PFSK-1 (cell line): Measurements from ENCODE around the gene MTURN.

ENCODE experiments used
- FOXP2 ChIP-seq: optimal IDR thresholded peaks from 2 replicates; pipeline ENCODE3; 2011; ENCODE audit warnings: borderline replicate concordance, control low read depth, inconsistent platforms; ENCODE audit not compliant: insufficient read depth; ENCODE audit errors: extremely low read length, extremely low read depth
- POLR2AphosphoS5 ChIP-seq: IDR thresholded peaks from 2 replicates; pipeline ENCODE4 v1.6.1; 2012; ENCODE audit warnings: low read depth, mild to moderate bottlenecking, control low read depth, low read length, moderate library complexity
- SIN3A ChIP-seq: IDR thresholded peaks from 2 replicates; pipeline ENCODE4 v1.6.1; 2012; ENCODE audit warnings: mild to moderate bottlenecking, low read length, moderate library complexity, borderline replicate concordance; ENCODE audit not compliant: insufficient read depth
- TAF1 ChIP-seq: IDR thresholded peaks from 2 replicates; pipeline ENCODE4 v1.6.1; 2012; ENCODE audit warnings: low read length, control low read depth, borderline replicate concordance; ENCODE audit not compliant: insufficient read depth
- TF ChIP-seq, protein P1 (sequence below), 2 experiments: IDR thresholded peaks; 2 replicates each; pipeline versions ENCODE4 v1.6.1 to v1.8.0; 2011 to 2012; ENCODE audit warnings: low read depth in 2 of 2, low read length in 2 of 2, control low read depth in 1 of 2, inconsistent platforms in 1 of 2, mild to moderate bottlenecking in 1 of 2, moderate library complexity in 1 of 2; ENCODE audit not compliant: insufficient read depth in 1 of 2

DNA sequence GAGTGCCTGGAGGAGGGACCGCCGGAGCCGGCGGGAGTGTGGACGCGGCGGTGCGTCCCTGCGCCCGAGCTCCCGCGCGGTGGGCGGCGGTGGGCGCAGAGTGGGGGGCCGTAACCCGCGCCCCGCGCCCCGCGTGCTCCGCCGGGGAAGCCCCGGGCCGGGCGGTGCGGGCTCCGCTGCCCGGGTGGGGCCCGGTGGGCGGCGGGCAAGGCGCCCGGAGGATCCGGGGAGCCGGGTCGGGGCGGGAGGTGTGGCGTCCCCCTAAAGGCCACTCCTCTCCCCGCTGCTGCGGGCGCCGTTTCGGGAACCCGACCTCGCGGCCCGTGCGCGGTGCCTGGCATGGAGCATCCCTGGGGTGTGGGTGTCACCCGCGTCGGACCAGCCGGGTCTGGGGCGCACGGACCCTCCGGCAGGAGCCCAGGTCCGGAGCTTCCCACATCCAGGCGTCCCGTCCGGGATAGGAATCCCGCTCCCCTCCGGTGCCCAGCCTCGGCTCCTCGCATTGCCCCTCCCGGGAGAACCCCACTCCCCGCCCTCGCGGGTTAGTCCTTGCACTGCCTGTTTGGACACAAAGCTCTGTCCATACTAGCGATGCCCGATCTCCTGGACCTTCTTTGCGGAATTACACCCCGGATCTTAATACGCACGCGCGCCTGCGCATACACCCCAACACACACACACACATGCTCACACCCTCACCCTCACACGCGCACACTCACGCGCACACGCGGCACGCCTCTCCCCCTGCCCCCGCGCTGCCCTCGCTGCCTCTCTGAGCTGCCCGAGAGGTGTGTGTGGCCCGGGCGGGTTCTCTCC is 723 bp downstream of the MTURN start:
- TF ChIP-seq SIN3A (no peak), POLR2AphosphoS5 (no peak), TAF1 (no peak), FOXP2 (no peak)
- TF ChIP-seq, protein P1, sequence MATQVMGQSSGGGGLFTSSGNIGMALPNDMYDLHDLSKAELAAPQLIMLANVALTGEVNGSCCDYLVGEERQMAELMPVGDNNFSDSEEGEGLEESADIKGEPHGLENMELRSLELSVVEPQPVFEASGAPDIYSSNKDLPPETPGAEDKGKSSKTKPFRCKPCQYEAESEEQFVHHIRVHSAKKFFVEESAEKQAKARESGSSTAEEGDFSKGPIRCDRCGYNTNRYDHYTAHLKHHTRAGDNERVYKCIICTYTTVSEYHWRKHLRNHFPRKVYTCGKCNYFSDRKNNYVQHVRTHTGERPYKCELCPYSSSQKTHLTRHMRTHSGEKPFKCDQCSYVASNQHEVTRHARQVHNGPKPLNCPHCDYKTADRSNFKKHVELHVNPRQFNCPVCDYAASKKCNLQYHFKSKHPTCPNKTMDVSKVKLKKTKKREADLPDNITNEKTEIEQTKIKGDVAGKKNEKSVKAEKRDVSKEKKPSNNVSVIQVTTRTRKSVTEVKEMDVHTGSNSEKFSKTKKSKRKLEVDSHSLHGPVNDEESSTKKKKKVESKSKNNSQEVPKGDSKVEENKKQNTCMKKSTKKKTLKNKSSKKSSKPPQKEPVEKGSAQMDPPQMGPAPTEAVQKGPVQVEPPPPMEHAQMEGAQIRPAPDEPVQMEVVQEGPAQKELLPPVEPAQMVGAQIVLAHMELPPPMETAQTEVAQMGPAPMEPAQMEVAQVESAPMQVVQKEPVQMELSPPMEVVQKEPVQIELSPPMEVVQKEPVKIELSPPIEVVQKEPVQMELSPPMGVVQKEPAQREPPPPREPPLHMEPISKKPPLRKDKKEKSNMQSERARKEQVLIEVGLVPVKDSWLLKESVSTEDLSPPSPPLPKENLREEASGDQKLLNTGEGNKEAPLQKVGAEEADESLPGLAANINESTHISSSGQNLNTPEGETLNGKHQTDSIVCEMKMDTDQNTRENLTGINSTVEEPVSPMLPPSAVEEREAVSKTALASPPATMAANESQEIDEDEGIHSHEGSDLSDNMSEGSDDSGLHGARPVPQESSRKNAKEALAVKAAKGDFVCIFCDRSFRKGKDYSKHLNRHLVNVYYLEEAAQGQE (IDR thresholded peaks at IDR 0.05; ENCODE audit: insufficient read depth in 1 of 2, low read depth in 2 of 2, low read length in 2 of 2) = no peak
